Panc1 (cell line): Measurements from ENCODE around the gene PLEKHA8. TPM values are rescaled to one million over a fixed set of nuclear protein-coding genes. Genes with fewer than 3 reads are reported as not detected.

Source experiments
- ATAC-seq: fragments of 200-7000 bp; cut with Tn5 transposase; 2 replicates; pipeline ENCODE4 v1.9.1; 2020; ENCODE audit warnings: mild to moderate bottlenecking, moderate library complexity
- BruUV-seq: library from RNA; stranded (reverse); fragments of 400-500 nt; replicated peaks from 2 replicates; lab custom pipeline; 2021; lab: Mats Ljungman, UMichigan
- CTCF ChIA-PET: fragments of 300-600 bp; sonication (Branson Sonifier 250); formaldehyde crosslinking; loops from one replicate; lab custom pipeline; 2022; ENCODE audit warnings: antibody characterized with exemption; lab: Charles Lee
- POLR2A ChIA-PET: fragments of 300-600 bp; sonication (Branson Sonifier 250); formaldehyde crosslinking; loops from one replicate; lab custom pipeline; 2022; ENCODE audit warnings: antibody characterized with exemption; lab: Charles Lee
- DNase-seq: peaks from one replicate; pipeline ENCODE4 v3.0.0-alpha.2; 2010; ENCODE audit warnings: low read depth, low spot score
- H3K27ac ChIP-seq: 2 replicates; pipeline ENCODE4 v1.5.1; 2011; ENCODE audit warnings: mild to moderate bottlenecking, low read length, inconsistent platforms
- H3K27me3 ChIP-seq: fragments of 200-500 bp; sonication (Bioruptor generic); 2 replicates; pipeline ENCODE4 v1.6.0; 2014; ENCODE audit warnings: low read length, inconsistent platforms; ENCODE audit not compliant: control insufficient read depth, insufficient read depth
- H3K36me3 ChIP-seq: fragments of 200-500 bp; sonication (Bioruptor generic); 2 replicates; pipeline ENCODE4 v1.5.1; 2014; ENCODE audit warnings: inconsistent platforms, mild to moderate bottlenecking, low read length, moderate library complexity; ENCODE audit not compliant: control insufficient read depth, insufficient read depth
- H3K4me1 ChIP-seq: 2 replicates; pipeline ENCODE4 v1.5.1; 2011; ENCODE audit warnings: inconsistent platforms, mild to moderate bottlenecking, low read length, moderate library complexity; ENCODE audit not compliant: control insufficient read depth, insufficient read depth
- H3K4me3 ChIP-seq, 2 experiments: 2 replicates each; pipeline ENCODE4 v1.5.1; 2011 to 2012; ENCODE audit warnings: low read depth in 2 of 2, low read length in 2 of 2, mild to moderate bottlenecking in 2 of 2, inconsistent platforms in 1 of 2, moderate library complexity in 1 of 2
- H3K9me3 ChIP-seq: fragments of 200-500 bp; sonication (Bioruptor generic); 2 replicates; pipeline ENCODE4 v1.5.1; 2014; ENCODE audit warnings: low read depth, mild to moderate bottlenecking, inconsistent platforms, low read length, moderate library complexity; ENCODE audit not compliant: control insufficient read depth, insufficient read depth
- CTCF ChIP-seq: fragments of 450-650 bp; IDR thresholded peaks from 2 replicates; pipeline ENCODE4 v1.5.1; 2017; ENCODE audit warnings: mild to moderate bottlenecking
- POLR2AphosphoS5 ChIP-seq: IDR thresholded peaks from 2 replicates; pipeline ENCODE4 v1.6.1; 2012; ENCODE audit warnings: mild to moderate bottlenecking, low read depth, low read length, moderate library complexity
- SIN3A ChIP-seq: IDR thresholded peaks from 2 replicates; pipeline ENCODE4 v1.6.1; 2012; ENCODE audit warnings: low read depth, mild to moderate bottlenecking, low read length, moderate library complexity, borderline replicate concordance; ENCODE audit not compliant: insufficient read depth
- TCF7L2 ChIP-seq: IDR thresholded peaks from 2 replicates; pipeline ENCODE4 v1.6.1; 2011; ENCODE audit warnings: mild to moderate bottlenecking, low read depth, low read length, inconsistent platforms
- in situ Hi-C: cut with HindIII; loops from 2 replicates; pipeline ENCODE4 v1.10.0; 2016; ENCODE audit warnings: low sequenced_read_pairs, low pct_unique_long_range_greater_than_20kb
- intact Hi-C: fragments of 100-400 bp; cut with micrococcal nuclease; formaldehyde crosslinking; loops from one replicate; pipeline ENCODE4 v1.10.0; 2022; ENCODE audit not compliant: unreplicated experiment
- total RNA-seq: library from RNA; stranded (reverse); gene quantifications from one replicate; pipeline ENCODE4 v1.2.1, GENCODE V29; 2021; ENCODE audit not compliant: unreplicated experiment
- TF ChIP-seq, protein P1 (sequence below), 2 experiments: IDR thresholded peaks; 2 replicates each; pipeline ENCODE4 v1.6.1; 2011 to 2012; ENCODE audit warnings: low read depth in 2 of 2, control low read depth in 1 of 2, low read length in 1 of 2, mild to moderate bottlenecking in 1 of 2, moderate library complexity in 1 of 2; ENCODE audit not compliant: insufficient read depth in 1 of 2

PLEKHA8 gene
- total RNA-seq, 1 experiment from 2014 or later: 20.7 TPM

- Histone ChIP-seq H3K36me3 (no peaks in the 10 kb centered on the region), H3K4me1 (peaks cover 10% of the 10 kb centered on the region), H3K27me3 (peaks cover 2% of the 10 kb centered on the region; the same call in 1 of the 2 replicates), H3K9me3 (no peaks in the 10 kb centered on the region), H3K4me3 (no peak overlapping the region), H3K27ac (no peak overlapping the region)
- CTCF ChIA-PET: no interaction called here
- intact Hi-C loops: no loop called here
- in situ Hi-C loops: no loop called here
- DNase-seq: no peak
- no peak for TF ChIP-seq CTCF
- TF ChIP-seq SIN3A: no peak
- TF ChIP-seq POLR2AphosphoS5: no peak
- BruUV-seq: no TSS peak
- no peak for ATAC-seq
- POLR2A ChIA-PET: no interaction called here
These were observed 127.3 kb downstream of the PLEKHA8 start for GRCh38 chr7:30155481-30155880.

DNA sequence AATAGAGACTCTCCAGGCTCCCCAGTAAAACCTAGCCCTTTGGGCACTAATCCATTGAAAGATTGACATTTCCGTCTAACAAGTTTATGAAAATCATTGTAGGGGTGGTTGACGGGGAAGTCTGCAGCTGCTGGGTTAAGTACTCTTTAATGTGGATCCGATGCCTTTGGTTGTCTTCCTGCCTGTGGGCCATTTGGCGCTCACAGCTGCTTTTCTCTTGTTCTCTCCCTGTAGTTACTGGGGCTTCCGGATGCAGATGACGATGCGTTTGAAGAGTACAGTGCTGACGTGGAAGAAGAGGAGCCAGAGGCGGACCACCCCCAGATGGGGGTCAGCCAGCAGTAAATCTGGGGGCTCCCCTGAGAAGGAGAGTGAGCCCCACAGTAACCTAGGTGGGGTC is 129.0 kb downstream of the PLEKHA8 start:
- no TSS peak for BruUV-seq
- Histone ChIP-seq H3K4me1 (peaks cover 10% of the 10 kb centered on the region), H3K27ac (no peak overlapping the region), H3K27me3 (peaks cover 2% of the 10 kb centered on the region; the same call in 1 of the 2 replicates), H3K4me3 (no peak overlapping the region), H3K36me3 (no peaks in the 10 kb centered on the region), H3K9me3 (no peaks in the 10 kb centered on the region)
- CTCF ChIA-PET: no interaction called here
- TF ChIP-seq CTCF (no peak), POLR2AphosphoS5 (no peak), SIN3A (no peak), TCF7L2 (no peak)
- TF ChIP-seq, protein P1, sequence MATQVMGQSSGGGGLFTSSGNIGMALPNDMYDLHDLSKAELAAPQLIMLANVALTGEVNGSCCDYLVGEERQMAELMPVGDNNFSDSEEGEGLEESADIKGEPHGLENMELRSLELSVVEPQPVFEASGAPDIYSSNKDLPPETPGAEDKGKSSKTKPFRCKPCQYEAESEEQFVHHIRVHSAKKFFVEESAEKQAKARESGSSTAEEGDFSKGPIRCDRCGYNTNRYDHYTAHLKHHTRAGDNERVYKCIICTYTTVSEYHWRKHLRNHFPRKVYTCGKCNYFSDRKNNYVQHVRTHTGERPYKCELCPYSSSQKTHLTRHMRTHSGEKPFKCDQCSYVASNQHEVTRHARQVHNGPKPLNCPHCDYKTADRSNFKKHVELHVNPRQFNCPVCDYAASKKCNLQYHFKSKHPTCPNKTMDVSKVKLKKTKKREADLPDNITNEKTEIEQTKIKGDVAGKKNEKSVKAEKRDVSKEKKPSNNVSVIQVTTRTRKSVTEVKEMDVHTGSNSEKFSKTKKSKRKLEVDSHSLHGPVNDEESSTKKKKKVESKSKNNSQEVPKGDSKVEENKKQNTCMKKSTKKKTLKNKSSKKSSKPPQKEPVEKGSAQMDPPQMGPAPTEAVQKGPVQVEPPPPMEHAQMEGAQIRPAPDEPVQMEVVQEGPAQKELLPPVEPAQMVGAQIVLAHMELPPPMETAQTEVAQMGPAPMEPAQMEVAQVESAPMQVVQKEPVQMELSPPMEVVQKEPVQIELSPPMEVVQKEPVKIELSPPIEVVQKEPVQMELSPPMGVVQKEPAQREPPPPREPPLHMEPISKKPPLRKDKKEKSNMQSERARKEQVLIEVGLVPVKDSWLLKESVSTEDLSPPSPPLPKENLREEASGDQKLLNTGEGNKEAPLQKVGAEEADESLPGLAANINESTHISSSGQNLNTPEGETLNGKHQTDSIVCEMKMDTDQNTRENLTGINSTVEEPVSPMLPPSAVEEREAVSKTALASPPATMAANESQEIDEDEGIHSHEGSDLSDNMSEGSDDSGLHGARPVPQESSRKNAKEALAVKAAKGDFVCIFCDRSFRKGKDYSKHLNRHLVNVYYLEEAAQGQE (IDR thresholded peaks at IDR 0.05; ENCODE audit: insufficient read depth in 1 of 2, low read depth in 2 of 2, low read length in 1 of 2): no peak
- in situ Hi-C loops (no loop called here), intact Hi-C loops (no loop called here)
- DNase-seq (no peak), ATAC-seq (no peak)
- POLR2A ChIA-PET: interaction anchor here (0.5 kb wide), 1 partner anchor 105 kb away, joined by 4 read pairs; no protein-coding TSS in a partner anchor
